ENCODE results near the gene THEM5.

The THEM5 gene

GRCh38 chr1:151839457-151840403 lies 13.8 kb downstream of the THEM5 start, which contains the start of gene C2CD4D:
Gene C2CD4D (minus strand): TSS chr1:151839820. CDS start chr1:151838989, 831 bp downstream.
- no peak within 1 kb of the TSS for H3K4me3 ChIP-seq (ENCODE audit: low read depth in 1 of 2, low read length in 1 of 2)
- no peaks in the 10 kb centered on the region for H3K36me3 ChIP-seq
- H3K9me3 ChIP-seq = no peaks in the 10 kb centered on the region
- no peak within 1 kb of the TSS for H3K27ac ChIP-seq
- TF ChIP-seq, protein P1, sequence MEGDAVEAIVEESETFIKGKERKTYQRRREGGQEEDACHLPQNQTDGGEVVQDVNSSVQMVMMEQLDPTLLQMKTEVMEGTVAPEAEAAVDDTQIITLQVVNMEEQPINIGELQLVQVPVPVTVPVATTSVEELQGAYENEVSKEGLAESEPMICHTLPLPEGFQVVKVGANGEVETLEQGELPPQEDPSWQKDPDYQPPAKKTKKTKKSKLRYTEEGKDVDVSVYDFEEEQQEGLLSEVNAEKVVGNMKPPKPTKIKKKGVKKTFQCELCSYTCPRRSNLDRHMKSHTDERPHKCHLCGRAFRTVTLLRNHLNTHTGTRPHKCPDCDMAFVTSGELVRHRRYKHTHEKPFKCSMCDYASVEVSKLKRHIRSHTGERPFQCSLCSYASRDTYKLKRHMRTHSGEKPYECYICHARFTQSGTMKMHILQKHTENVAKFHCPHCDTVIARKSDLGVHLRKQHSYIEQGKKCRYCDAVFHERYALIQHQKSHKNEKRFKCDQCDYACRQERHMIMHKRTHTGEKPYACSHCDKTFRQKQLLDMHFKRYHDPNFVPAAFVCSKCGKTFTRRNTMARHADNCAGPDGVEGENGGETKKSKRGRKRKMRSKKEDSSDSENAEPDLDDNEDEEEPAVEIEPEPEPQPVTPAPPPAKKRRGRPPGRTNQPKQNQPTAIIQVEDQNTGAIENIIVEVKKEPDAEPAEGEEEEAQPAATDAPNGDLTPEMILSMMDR (IDR thresholded peaks at IDR 0.05) = no peak
- H3K27me3 ChIP-seq = peaks cover 100% of the 10 kb centered on the region
- peaks cover 7 to 20% of the 10 kb centered on the region in 2 experiments for H3K4me1 ChIP-seq (ENCODE audit: control insufficient read depth in 1 of 2, insufficient read depth in 1 of 2, low read depth in 1 of 2, low read length in 1 of 2)

DNA sequence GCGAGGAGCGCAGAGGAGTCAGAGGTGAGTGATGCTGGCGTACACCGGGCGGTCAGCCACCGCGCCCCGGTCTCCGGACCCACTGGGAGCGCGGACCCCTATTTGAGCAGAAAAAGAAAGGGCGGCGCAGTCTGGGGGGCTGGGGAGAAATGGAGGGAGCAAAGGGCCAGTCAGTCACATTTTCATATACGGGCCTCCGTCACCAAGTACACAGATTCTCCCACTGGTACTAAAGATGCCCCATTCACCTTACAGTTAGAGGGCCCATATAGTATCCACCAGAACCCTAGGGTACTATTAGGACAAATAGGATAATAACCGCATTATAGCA lies 14.5 kb downstream of the THEM5 start:
- Histone ChIP-seq H3K36me3 (no peaks in the 10 kb centered on the region), H3K4me3 (ENCODE audit: low read depth in 1 of 2, low read length in 1 of 2) (no peak overlapping the region), H3K4me1 (ENCODE audit: control insufficient read depth in 1 of 2, insufficient read depth in 1 of 2, low read depth in 1 of 2, low read length in 1 of 2) (peaks cover 7 to 20% of the 10 kb centered on the region in 2 experiments), H3K27ac (no peak overlapping the region), H3K9me3 (no peaks in the 10 kb centered on the region), H3K27me3 (peaks cover 99% of the 10 kb centered on the region)
- TF ChIP-seq, protein P1 (IDR thresholded peaks at IDR 0.05) = no peak

- peaks cover 99% of the 10 kb centered on the region for H3K27me3 ChIP-seq
- H3K4me3 ChIP-seq (ENCODE audit: low read depth in 1 of 2, low read length in 1 of 2) = no peak overlapping the region
- no peaks in the 10 kb centered on the region for H3K9me3 ChIP-seq
- no peaks in the 10 kb centered on the region for H3K36me3 ChIP-seq
- H3K4me1 ChIP-seq (ENCODE audit: control insufficient read depth in 1 of 2, insufficient read depth in 1 of 2, low read depth in 1 of 2, low read length in 1 of 2) = peaks cover 7 to 20% of the 10 kb centered on the region in 2 experiments
- H3K27ac ChIP-seq = no peak overlapping the region
- TF ChIP-seq, protein P1 (IDR thresholded peaks at IDR 0.05) = no peak
Measured at GRCh38 chr1:151838222-151839081, 15.1 kb downstream of the THEM5 start.

DNA sequence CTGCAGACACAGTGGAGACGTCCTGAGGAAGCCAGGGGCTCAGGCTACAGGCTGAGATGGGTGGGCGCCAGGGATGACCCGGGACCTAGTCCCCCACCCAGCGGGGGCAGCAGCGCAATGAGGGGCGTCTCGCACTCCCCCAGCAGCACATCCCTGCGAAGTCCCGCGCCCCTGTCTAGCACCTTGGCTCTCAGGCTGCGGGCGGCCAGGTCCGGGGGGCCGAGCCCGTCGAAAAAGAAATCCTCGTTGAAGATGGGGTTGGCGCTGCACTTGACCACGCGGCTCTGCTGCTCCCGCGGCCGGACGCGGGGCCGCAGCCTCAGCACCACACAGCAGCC lies 15.7 kb downstream of the THEM5 start:
- peaks cover 96% of the 10 kb centered on the region for H3K27me3 ChIP-seq
- no peak overlapping the region for H3K27ac ChIP-seq
- no peaks in the 10 kb centered on the region for H3K36me3 ChIP-seq
- TF ChIP-seq, protein P1 (IDR thresholded peaks at IDR 0.05) = no peak
- peaks cover 7 to 20% of the 10 kb centered on the region in 2 experiments for H3K4me1 ChIP-seq (ENCODE audit: control insufficient read depth in 1 of 2, insufficient read depth in 1 of 2, low read depth in 1 of 2, low read length in 1 of 2)
- no peaks in the 10 kb centered on the region for H3K9me3 ChIP-seq
- no peak overlapping the region for H3K4me3 ChIP-seq (ENCODE audit: low read depth in 1 of 2, low read length in 1 of 2)

- H3K27ac ChIP-seq = no peak overlapping the region
- H3K27me3 ChIP-seq = peaks cover 90% of the 10 kb centered on the region
- no peak overlapping the region for H3K4me3 ChIP-seq (ENCODE audit: low read depth in 1 of 2, low read length in 1 of 2)
- H3K36me3 ChIP-seq = no peaks in the 10 kb centered on the region
- H3K9me3 ChIP-seq = no peaks in the 10 kb centered on the region
- peaks cover 7 to 20% of the 10 kb centered on the region in 2 experiments for H3K4me1 ChIP-seq (ENCODE audit: control insufficient read depth in 1 of 2, insufficient read depth in 1 of 2, low read depth in 1 of 2, low read length in 1 of 2)
- TF ChIP-seq, protein P1 (IDR thresholded peaks at IDR 0.05) = no peak
Measured at GRCh38 chr1:151837197-151837596, 16.3 kb downstream of the THEM5 start.

Data from neutrophil (primary cell).